MM.1S (cell line): Measurements from ENCODE around the gene RBBP8.

Experiments used
- CTCF ChIP-seq: fragments of 300-600 bp; sonication (generic); IDR thresholded peaks from 2 replicates; pipeline ENCODE4 v1.5.1; 2016; ENCODE audit warnings: antibody characterized with exemption, low read length, mixed read lengths
- EZH2 ChIP-seq: fragments of 300-600 bp; sonication (generic); optimal IDR thresholded peaks from 2 replicates; pipeline ENCODE3; 2017; ENCODE audit warnings: low read depth, mild to moderate bottlenecking, antibody characterized with exemption, low read length, mixed read lengths

GRCh38 chr18:23003289-23003688 is 70.2 kb downstream of the RBBP8 start:
- TF ChIP-seq CTCF (no peak), EZH2 (no peak)
